B cell (primary cell): ENCODE measurements around the gene SRCAP.

ENCODE experiments used
- EZH2 ChIP-seq: IDR thresholded peaks from 2 replicates; pipeline ENCODE4 v1.6.1; 2012; ENCODE audit warnings: borderline replicate concordance, low read depth, mild to moderate bottlenecking, moderate library complexity, low read length; ENCODE audit not compliant: insufficient read depth, poor library complexity, severe bottlenecking
- TF ChIP-seq, protein P1 (sequence below): fragments of 200-600 bp; IDR thresholded peaks from one replicate; pipeline ENCODE4 v1.8.0; 2022; ENCODE audit warnings: antibody characterized with exemption, mild to moderate bottlenecking

DNA sequence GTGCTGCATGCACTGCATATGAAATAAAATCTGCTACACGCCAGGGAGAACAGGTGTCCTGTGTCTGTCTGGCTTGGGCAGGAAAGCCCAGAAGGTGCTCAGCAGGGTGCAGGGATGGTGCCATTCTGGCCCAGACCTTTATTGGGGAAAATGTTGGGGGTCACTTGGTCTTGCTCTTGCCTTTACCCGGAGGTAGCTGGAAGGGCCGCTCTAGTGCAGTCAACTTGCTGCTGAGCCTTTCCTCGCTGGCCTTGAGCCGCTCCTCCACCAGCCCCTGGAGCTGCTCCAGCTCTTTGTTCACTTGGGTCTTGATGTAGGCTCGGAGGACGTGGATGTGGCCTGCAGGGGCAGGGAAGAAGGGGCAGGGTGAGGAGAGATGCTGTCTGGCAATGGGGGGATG, 58.3 kb downstream of the SRCAP start:
- TF ChIP-seq, protein P1, sequence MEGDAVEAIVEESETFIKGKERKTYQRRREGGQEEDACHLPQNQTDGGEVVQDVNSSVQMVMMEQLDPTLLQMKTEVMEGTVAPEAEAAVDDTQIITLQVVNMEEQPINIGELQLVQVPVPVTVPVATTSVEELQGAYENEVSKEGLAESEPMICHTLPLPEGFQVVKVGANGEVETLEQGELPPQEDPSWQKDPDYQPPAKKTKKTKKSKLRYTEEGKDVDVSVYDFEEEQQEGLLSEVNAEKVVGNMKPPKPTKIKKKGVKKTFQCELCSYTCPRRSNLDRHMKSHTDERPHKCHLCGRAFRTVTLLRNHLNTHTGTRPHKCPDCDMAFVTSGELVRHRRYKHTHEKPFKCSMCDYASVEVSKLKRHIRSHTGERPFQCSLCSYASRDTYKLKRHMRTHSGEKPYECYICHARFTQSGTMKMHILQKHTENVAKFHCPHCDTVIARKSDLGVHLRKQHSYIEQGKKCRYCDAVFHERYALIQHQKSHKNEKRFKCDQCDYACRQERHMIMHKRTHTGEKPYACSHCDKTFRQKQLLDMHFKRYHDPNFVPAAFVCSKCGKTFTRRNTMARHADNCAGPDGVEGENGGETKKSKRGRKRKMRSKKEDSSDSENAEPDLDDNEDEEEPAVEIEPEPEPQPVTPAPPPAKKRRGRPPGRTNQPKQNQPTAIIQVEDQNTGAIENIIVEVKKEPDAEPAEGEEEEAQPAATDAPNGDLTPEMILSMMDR = no peak
- no peak for TF ChIP-seq EZH2
